Esophagus squamous epithelium (tissue), 4 donors: ENCODE data around the gene CCDC66.

Experiments used
- POLR2A ChIP-seq, 4 donors: fragments of 450-650 bp; IDR thresholded peaks; one replicate each; pipeline ENCODE4 v1.6.1; 2017; ENCODE audit warnings: antibody characterized with exemption in 4 of 4, mild to moderate bottlenecking in 4 of 4, moderate library complexity in 3 of 4
- TF ChIP-seq, protein P1 (sequence below), 6 experiments: fragments of 450-650 bp in 4 of 6; fragments of 200-600 bp in 2 of 6; sonication (generic) in 2 of 6; IDR thresholded peaks; one replicate each; pipeline ENCODE4 v1.5.1; 2016 to 2019; ENCODE audit warnings: antibody characterized with exemption in 6 of 6, mild to moderate bottlenecking in 4 of 6, moderate library complexity in 4 of 6

DNA sequence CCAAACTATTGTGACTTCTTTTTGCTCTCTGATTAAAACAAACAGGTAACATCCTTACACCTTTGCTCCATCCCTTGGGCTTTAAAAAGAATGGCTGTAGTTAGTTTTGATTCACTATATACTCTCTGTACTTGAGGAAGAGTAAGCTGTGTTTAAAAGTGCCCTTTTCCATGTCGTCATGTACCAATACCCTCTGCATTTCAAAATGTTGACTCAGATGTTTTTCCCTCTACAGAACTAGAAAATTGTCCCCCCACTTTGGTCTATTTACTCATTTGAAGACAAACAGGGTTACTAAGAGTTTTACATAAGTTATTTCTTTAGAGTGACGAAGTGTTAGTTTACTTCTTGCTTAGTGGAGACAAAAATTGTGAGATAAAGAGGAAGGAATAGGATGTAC lies 63.4 kb downstream of the CCDC66 start:
- TF ChIP-seq, protein P1, sequence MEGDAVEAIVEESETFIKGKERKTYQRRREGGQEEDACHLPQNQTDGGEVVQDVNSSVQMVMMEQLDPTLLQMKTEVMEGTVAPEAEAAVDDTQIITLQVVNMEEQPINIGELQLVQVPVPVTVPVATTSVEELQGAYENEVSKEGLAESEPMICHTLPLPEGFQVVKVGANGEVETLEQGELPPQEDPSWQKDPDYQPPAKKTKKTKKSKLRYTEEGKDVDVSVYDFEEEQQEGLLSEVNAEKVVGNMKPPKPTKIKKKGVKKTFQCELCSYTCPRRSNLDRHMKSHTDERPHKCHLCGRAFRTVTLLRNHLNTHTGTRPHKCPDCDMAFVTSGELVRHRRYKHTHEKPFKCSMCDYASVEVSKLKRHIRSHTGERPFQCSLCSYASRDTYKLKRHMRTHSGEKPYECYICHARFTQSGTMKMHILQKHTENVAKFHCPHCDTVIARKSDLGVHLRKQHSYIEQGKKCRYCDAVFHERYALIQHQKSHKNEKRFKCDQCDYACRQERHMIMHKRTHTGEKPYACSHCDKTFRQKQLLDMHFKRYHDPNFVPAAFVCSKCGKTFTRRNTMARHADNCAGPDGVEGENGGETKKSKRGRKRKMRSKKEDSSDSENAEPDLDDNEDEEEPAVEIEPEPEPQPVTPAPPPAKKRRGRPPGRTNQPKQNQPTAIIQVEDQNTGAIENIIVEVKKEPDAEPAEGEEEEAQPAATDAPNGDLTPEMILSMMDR (IDR thresholded peaks at IDR 0.05), result no peak
- no peak for TF ChIP-seq POLR2A (IDR thresholded peaks at IDR 0.05)
